ENCODE measurements around the gene EXD3.

The EXD3 gene

DNA sequence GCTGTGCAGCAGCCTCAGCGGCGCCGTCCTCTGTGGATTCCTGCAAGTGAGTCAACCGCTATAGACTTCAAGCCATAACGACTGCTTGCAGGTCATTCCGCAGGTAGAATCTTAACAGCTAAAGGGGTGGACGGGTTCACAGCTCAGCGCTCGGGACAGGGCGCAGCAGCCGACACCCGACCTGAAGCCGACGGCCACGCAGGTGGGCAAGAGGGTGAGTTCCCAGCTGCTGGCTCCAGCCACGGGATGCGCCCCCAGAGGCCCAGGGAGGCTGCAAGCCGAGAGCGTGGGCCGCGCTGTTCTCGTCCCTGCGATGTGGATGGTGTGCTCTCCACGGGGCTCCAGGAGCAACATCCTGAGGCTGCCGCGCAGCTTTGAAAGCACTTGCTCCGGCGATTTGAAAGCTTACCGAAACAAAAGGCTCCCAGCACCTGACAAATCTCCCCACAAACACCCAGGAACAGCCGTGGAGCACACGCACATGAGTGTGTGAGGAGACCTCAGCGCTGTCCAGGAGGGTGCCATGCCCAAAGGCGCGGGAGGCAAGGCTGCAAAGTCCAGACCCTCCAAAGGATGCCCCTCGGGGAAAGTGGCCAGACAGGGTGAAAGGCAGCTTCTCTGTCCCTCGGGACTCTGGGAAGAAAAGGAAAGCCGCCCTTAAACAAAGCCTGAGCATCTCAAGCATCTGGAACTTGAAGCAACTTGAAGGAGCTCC lies 48.7 kb downstream of the EXD3 start:
- no peak for DNase-seq

DNA sequence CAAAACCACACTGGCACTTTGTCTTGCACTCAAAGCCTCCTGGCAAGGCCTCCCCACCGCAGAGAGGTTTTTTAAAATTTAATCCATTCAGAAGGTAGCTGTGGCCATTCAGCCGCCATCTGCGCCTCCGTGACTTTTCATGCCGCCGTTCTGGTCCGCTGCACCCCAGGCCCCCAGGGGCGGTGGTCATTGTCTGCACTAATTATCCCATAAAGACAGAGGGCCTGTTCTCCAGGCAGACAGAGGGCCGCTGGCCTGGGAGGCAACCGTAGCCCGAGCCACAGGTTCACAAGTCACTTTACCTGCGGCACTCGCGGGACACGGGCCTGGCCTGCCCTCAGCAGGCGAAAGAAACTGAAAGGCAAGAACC lies 49.4 kb downstream of the EXD3 start:
- no peak for DNase-seq

DNA sequence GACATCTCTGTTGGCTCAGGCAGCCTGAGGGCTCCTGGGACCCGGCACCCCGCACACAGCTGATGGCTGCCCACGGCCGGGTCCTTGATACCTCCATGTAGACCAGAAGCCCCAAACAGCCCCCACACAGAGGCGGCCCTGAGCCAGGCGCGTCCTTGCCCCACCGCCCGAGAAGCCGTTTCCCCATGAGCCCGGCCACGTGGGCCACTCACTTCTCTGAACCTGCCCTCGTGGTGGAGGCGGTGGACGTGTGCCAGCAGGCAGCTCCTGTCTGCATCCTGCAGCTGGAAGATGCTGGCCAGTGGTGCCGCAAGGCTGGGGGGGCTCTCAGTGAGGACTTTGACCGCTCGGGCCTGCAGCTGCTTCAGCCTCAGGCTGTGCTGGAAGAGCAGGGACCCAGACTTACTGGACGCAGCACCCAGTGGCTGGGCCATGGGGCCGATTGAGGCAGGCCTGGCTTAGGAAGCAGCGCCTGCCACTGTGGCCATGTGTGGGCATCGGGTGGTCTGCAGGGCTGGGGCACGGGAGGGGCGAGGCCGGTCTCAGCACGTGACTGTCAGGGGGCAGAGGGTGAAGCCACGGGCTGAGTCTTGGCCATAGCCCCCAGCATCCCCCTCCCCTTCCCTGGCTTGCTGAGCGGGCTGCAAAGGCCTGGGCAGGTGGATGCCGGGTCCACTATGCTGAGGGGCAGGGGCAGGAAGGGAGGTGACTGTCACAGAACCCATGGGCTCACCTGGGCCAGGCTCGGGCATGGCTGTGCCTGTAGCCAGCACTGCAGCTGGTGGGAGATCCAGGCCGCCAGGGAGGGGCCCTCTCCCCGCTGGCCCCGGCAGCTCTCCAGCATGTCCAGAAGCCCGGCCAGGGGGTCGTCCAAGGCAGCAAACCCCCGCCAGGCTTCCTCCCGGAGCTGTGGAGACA lies 50.0 kb downstream of the EXD3 start:
- DNase-seq = no peak

DNA sequence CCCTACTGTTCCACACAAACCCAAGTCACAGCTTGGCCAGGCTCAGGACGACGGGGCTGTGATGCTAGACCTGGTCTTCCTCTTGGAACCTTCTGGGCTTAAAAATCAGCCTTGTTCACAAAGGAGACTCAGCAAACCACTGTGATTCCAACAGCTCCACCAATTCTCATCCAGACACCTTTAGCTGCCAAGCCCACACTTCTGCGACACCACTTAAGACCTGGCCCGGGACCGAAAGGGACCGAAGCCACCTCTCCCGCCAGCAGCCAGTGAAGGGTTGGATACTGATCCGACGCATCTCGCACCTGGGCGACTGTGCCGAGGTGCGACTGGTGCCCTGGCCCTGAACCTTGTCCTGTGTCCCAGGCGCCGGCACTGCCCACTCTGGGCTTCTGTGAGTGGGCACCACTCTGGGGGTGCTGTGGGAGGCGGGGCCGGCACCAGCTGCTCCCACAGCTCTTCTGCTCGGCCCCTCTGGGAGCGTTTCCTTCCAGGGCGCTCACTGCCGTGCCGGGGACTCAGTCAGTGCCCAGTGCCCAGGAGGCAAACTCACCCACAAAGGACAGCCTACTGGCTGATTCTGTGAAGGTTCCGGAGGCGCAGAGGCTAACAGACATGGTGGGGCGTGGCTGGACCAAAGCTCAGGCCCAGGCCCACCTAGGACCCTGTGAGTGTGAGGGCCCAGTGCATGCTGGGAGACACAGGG lies 50.9 kb downstream of the EXD3 start:
- no peak for DNase-seq

DNA sequence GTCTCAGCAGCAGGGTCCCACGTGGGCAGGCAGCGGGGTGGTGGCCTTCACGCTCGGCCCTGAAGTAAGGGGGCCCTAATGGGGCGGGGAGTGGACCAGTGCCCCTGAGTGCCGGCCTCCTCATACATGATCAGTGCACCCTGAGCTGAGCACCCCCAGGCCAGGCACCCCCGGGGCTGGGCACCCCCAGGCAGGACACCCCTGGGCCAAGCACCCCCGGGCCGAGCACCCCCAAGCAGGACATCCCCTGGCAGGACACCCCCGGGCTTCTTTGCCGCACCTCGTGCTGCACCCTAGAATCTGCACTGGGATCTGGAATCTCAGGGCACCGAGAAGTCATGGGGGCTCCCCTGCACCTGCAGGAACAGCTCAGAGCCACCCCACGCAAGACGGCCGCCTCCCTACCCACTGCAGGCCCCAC lies 51.4 kb downstream of the EXD3 start:
- DNase-seq = no peak

DNA sequence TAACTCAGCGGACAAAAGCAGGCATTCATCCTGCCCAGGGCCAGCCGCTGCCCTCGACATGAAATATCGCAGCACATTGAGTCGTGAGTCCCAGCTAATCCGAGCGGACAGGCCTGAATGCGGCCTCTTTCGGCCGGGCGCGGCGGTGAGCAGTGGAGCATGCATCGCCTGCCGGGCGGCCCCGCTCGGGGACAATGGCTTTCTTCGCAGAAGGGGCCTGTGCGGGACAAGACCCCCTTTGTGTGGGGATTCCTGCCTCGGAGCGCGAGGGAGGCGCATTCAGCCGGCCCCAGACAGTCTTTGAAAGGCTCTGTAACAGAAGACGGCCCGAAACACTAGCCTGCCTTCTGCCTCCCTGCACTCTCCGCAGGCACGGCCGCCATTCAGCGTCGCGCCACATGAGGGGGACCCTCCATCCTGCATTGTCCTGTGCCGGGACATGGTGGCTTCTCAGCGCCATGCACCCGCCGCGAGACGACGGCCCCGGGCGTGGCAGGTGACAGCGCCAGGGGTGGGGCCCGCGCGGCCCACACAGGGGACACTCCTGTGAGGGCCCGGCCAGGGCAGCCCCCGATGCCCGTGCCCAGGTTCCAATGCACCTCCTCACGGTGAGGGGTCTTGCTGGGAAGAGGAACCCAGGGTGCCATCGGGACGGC lies 52.0 kb downstream of the EXD3 start:
- no peak for DNase-seq

DNA sequence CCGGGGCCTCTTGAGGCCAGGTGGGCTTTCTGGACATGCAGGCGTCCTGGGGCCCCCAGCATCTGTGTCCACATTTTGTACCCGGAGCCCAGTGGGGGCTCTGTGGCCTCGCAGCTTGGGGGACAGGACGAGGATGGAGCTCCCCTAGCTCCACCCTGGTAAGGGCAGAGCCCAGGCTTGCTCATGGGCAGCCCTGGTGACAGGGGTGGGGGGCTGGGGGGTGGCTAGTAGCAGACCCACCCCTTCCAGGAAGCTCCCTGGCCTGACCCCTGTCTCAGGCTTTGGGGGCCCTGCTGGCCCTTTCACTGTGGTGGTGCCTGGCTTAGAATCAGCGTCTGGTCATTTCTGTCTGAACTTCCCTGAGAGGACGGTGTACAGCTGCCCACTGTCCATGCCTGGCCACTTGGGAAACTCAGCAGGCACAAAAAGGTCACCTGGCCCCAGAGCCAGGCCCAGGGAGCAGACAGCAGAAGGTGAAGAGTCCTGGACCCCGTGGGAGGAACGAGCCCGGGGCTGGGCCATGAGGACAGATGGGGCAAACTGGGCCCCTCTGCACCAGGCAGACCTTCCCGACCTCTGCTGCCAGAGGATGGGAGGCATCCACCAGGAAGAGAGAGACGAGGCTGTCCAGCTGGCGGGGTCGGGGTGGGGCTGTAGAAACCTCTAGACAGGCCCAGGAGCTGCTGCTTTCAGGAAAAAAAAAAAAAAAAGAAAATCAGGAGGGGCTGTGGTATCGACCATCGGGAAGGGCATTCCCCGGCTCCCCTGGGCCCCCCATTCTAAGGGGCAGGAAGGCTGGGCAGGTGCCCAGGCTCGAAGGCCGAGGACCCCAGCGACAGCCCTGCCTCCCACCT lies 52.8 kb downstream of the EXD3 start:
- DNase-seq = no peak

DNA sequence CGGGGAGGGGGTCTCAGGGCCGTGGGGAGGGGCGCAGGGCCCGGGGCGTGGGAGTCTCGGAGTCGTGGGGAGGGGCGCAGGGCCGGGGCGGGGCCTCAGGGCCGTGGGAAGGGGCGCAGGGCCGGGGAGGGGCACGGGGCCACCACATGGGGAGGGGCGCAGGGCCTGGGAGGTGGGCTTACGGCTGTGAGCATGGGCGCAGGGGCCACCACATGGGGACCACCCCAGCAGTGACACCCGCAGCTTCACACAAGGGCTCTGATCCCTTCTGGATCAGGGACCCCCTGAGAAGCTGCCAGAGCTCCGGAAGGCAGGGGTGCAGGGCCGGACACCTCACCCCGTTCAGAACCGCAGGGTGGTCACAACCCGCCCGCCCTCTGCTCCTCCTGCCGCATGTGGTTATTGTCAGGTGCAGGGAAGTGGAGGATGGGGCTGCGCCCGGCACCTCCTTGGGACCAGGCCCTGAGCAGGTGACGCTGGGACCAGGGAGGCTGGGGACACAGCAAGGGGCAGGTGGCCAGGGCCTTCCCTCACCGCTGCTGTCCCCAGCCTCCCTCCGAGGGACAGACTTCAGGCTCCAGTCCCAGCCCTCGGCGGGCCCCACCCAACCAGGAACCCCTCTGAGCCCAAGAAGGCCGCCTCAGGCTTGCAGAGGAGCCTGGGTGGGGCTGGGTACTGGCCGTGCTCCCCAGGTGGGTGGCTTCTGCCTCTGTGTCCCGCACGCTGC lies 53.7 kb downstream of the EXD3 start:
- no peak for DNase-seq

DNA sequence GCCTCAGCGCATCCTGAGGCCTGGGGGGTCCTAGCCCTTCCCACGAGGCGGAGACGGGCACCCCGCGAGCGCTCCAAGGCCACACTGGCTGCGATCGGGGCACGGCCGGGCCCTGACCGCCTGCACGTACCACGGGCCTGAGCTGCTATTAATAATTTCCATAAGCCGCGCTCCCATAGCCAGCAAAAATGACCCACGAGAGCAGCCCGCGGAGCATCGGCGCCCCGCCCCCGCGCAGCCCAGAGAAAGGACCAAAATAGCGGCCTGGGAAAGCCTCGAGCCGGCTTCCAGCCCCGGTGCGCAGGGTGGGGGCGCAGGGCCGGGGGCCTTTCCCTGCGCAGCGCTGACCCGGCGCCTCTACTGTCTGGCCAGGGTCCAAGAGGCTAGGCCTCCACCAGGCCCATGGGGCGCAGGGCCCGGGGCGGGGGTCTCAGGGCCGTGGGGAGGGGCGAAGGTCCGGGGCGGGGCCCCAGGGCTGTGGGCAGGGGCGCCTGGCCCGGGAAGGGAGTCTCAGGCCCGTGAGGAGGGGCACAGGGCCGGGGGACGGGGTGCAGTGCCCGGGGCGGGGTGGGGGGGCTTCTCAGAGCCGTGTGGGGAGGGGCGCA lies 54.4 kb downstream of the EXD3 start:
- no peak for DNase-seq

DNA sequence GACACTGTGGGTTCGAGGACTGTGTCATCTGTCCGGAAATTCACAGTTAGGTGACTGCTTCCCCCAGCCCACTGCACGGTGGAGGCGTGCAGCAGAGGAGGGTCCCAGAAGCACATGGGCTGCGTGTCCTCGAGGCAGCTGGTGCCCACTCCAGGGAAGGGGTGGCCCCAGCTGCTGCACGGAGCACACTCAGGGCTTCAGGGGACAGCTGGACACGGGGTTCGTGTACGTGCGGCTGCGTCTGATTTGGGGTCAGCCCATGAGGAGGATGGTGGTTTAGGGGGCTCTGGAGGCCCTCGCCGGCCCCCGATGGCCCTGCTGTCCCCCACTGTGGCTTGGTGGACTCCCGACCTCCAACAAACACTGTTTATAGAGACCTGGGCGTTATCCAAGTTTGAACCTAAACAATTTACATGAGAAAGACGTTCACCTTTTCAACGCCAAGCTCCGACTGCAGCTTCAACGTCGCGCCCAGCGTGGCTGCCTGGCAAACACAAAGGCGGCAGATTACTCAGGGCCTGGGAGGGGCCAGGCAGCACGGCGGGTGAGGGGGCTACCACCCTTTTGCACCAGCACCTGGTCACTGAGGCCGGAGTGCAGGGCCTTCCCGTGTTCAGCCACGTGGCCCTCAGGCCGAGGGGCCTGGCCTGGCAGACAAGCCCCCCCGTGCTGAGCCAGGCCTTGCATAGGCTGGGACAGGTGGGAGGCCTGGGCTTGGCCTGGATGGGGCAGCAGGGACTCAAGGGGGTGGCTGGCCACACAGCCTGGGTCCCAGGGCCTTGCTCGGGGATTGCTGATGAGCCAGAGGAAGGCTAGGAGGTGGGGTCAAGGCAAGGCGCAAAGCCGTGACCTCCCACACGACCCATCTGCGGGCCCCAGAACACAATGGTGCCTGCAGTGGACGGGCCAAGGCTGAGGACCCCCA lies 55.2 kb downstream of the EXD3 start:
- DNase-seq = no peak

DNA sequence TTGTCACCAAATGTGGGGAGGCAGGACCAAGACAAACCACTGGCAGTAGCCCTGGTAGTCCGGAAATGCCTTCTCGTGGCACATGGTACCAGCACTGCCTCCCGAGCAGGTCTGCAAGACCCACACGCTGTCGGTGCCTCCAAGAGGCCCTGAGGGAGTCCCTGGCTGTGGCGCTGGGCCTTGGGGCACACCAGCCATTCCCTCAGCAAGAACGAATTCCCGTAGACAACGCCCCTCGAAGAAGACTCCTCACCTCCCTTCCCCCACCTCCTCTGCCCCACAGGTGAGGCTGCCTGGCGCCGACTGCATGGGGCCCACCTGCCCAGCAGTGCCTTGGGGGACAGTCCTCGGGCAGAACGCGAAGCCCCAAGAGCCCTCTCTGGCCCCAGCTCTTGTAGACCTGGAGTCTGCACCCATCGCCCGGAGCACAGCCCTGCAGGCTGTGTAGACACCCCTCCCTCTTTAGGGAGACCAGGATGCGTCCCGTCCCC lies 56.0 kb downstream of the EXD3 start:
- DNase-seq = no peak

DNA sequence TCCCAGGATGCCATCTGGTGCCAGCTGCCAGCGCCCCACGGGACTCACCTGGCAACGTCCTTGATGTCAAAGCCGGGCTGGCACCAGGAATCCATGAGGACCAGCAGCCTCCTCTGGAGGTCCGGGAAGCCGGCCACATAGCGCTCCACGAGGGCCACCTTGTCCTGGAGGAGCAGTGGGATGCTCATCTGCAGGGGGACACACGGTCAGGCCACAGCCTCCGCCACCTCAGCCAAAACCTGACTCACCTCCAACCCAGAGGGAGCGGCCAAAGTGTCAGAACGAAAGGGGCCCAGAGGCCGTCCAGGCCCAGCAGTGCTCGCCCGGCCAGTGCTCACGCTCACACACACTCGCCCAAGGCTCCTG lies 56.5 kb downstream of the EXD3 start:
- no peak for DNase-seq

DNA sequence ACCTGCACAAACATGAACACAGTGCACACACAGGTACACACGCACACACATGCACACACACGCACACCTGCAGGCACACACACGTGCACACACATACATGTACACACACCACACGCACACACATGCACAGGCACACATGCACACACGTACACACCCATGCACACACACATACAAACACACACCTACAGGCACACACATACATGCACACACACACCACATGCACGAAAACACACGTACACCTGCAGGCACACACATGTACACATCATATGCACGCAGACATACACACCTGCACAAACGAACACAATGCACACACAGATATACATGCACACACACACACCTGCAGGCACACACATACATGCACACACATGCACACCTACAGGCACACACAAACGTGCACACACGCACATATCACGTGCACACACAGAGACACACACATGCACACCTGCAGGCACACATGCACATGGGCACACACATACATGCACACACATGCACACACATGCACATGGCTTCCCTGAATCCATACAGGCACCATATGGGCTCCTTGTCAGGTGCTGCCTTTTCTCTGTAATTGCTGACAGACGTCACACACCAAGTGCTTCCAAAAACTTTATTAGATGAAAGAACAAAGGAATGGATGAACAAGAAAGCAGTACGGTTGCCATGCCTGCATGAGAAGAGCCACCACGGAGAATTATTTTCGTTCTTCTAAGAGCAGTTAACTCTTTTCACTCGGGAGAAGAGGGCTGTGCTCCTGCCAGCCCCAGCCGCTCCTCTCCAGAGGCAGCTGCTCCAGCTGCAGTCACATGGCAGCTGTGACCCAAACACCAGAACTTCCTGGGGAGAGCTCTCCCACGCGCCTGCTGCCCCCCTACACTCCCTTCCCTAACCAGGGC lies 57.2 kb downstream of the EXD3 start:
- no peak for DNase-seq

DNA sequence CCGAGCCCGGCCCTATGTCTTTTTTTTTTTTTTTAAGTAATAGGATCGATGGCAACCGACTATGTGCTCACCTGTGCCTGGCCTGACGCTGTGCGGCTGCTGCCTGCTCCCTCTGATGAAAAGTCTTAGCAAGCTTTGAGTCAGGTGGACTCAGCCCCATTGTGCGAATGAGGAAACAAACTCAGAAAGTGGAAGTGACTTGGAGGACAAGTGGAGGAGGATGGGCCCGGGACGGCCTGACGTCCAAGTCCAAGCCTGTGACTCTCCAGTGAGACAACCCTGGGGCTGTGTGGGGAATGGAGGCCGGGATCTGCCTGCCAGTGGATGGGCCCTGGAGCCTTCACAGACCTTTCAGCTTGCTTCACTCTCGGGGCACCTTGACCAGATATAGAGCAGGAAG lies 57.9 kb downstream of the EXD3 start:
- DNase-seq = no peak

DNA sequence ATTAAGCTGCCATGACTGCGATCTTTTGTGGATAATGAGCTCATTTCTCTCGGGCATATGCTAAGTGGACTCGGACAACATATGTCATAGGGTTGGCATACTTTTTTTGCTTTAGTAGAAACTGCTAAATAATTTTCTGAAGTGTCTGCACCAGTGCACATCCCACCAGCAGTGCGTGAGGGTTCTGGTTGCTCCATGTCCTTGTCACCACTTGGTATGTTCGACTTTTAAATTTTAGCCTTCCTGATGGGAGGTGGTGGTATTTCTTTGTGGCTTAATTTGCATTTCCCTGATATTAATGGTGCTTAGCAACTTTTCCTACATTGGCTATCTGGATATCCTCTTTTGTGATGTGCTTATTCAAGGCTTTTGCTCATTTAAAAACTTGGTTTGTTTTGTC lies 63.1 kb downstream of the EXD3 start:
- DNase-seq = no peak

DNA sequence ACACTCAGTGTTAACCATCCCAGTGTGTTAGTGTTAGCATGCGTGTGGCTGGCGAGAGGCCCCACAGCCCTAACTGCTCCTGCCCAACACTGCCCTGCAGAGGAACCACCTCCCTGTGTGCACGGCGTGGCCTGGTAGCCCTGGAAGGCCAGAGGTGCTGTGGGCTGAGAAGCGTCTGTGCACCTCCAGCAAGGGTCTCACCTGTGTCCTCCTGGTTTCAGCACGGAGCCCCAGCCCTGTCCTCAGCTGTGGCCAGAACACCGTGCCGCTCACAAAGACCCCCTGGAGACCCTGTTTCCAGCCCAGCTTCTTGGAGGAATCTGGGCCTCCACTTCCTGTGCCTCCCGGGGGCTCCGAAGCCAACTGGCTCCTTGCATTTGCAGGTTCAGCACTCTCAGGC lies 64.8 kb downstream of the EXD3 start:
- DNase-seq = no peak

DNA sequence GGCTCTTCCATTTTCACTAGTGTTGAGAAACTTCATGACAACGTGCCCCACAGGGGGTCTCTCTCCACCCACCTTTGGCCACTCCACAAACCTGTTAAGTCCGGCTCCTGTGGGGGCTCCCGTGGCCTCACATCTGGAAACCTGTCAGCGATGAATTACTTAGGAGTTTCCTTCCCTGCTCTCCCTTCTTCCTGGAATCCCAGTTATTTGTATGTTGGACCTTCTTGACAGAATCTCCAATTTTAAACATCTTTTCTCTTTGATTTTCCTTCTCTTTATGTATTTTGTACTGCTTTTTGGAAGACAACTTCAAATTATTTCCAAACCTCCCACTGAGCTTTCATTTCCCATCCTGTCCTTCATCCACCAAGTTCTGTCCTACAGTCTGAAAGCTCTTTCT lies 65.8 kb downstream of the EXD3 start:
- DNase-seq = no peak

DNA sequence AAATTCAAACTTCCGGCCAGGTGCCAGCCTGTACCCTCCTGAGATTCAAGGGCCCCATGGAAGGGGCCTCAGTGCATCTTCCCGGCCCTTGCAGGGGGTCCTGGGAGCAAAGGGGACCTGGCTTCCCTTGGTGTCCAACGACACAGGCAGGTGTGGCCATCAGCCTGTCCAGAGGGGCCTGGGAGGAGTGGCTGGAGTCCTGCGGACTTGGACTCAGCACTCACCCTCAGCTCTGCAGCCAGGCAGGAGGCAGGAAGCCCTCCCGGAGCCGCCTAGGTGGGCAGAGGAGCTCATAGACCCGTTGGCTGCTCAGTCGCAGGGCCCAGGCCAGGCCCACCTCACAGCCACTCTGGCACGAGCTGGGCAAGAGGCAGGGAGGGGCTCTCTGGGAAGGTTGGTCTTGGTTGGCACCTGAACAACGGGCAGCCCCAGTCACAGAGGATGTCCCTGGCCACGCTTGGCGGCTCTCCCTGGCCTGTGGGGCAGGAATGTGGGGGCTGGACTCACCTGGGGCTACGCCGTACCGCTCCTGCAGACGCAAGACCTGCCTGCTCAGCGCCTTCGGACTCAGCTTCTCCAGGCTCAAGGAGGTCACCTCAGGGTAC lies 67.1 kb downstream of the EXD3 start:
- DNase-seq = no peak
